ENCODE measurements around the gene BABAM1.

BABAM1 gene

GRCh38 chr19:17266975-17267788, at the start of gene BABAM1:
TSS of gene BABAM1 (plus strand) at chr19:17267443. CDS start at chr19:17268807, 1,364 bp downstream.
- DNase-seq = peak; percentile 88

GRCh38 chr19:17219286-17219685, 48.0 kb upstream of the BABAM1 start:
- DNase-seq = no peak

GRCh38 chr19:17220207-17220758, 47.0 kb upstream of the BABAM1 start:
- DNase-seq = no peak

GRCh38 chr19:17225053-17225452, 42.2 kb upstream of the BABAM1 start:
- no peak for DNase-seq

GRCh38 chr19:17226002-17226933, 41.0 kb upstream of the BABAM1 start, which contains the start of gene OCEL1:
TSS of gene OCEL1 (plus strand) at chr19:17226226. CDS start at chr19:17226248, 22 bp downstream.
- peak; percentile 94 for DNase-seq

GRCh38 chr19:17227798-17228367, 39.4 kb upstream of the BABAM1 start:
- DNase-seq = no peak

- DNase-seq = no peak
These were observed 37.4 kb upstream of the BABAM1 start for GRCh38 chr19:17229890-17230289.

GRCh38 chr19:17232258-17232657, 35.0 kb upstream of the BABAM1 start:
- DNase-seq = no peak

- DNase-seq = peak; percentile 18
These were observed 32.3 kb upstream of the BABAM1 start for GRCh38 chr19:17234911-17235299.

- no peak for DNase-seq
These were observed 31.8 kb upstream of the BABAM1 start for GRCh38 chr19:17235300-17235970.

GRCh38 chr19:17235971-17236777, 31.1 kb upstream of the BABAM1 start:
- no peak for DNase-seq

GRCh38 chr19:17236811-17237543, 30.3 kb upstream of the BABAM1 start:
- no peak for DNase-seq

- no peak for DNase-seq
These were observed 29.2 kb upstream of the BABAM1 start for GRCh38 chr19:17237747-17238706.

- DNase-seq = no peak
These were observed 27.0 kb upstream of the BABAM1 start for GRCh38 chr19:17240062-17240752.

GRCh38 chr19:17240826-17241399, 26.3 kb upstream of the BABAM1 start:
- DNase-seq = no peak

- DNase-seq = no peak
These were observed 24.6 kb upstream of the BABAM1 start for GRCh38 chr19:17242431-17243208.

GRCh38 chr19:17243211-17243829, 23.9 kb upstream of the BABAM1 start:
- DNase-seq = no peak
